ENCODE results near the gene RSRC1. TPM values are rescaled to one million over a fixed set of nuclear protein-coding genes. Genes with fewer than 3 reads are reported as not detected.

RSRC1 gene
- total RNA-seq, 1 experiment from 2014 or later: 35.8 TPM

DNA sequence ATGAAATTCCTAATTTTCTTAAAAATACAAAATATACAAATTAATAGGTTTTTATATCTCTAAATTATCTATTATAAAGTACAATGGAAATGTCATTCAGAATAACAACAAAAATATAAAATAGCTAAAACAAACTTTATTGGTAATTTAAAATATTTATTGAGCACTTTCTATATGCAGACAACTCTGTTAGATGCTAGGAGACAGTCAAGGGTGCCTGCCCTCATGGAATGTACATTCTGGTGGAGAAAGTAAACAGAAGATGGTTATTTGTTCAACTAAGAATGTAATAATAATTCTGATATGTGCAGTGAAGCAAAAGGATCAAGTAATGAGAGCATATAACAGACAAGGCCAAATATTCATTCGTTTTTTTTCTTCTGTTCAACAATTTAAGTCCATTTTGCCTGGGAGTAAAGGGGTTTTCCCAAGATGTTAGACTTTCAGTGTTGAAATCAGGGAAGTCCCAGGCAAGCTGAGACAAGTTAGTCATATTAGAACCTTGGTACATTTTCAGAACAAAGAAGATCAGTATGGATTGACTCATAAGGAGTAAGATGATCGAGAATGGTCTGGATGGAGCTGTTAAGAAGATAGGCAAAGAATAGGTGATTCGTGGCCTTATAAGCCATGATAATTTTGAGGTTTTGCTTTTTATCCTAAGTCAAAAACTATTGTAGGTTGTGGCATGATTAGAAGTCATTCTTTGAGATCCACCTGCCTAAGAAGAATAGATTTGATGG, 310.9 kb downstream of the RSRC1 start:
- DNase-seq (ENCODE audit: unreplicated experiment): peak; percentile 90
- intact Hi-C loops (cut with micrococcal nuclease): no loop called here
- Mint-ChIP-seq H3K27ac (ENCODE audit: low read depth, unreplicated experiment) (peak overlapping the region; percentile 90), H3K27me3 (ENCODE audit: insufficient read depth, unreplicated experiment) (no peaks in the 10 kb centered on the region), H3K36me3 (ENCODE audit: insufficient read depth, unreplicated experiment) (no peaks in the 10 kb centered on the region), H3K9me3 (ENCODE audit: unreplicated experiment) (peaks cover 7% of the 10 kb centered on the region), H3K4me3 (ENCODE audit: unreplicated experiment) (peak overlapping the region; percentile 60), H3K4me1 (ENCODE audit: insufficient read depth, unreplicated experiment) (peaks cover 17% of the 10 kb centered on the region)
- CTCF ChIA-PET: interaction anchor here (0.6 to 1.1 kb wide), 5 partner anchors 12 to 324 kb away, joined by 3 to 4 read pairs (median 3); no protein-coding TSS in a partner anchor
- BruUV-seq (replicated peaks): no TSS peak
- POLR2A ChIA-PET: interaction anchor here (0.6 to 1.2 kb wide), 7 partner anchors 33 to 800 kb away, joined by 3 to 4 read pairs (median 3); no protein-coding TSS in a partner anchor
- TF ChIP-seq, protein P1, sequence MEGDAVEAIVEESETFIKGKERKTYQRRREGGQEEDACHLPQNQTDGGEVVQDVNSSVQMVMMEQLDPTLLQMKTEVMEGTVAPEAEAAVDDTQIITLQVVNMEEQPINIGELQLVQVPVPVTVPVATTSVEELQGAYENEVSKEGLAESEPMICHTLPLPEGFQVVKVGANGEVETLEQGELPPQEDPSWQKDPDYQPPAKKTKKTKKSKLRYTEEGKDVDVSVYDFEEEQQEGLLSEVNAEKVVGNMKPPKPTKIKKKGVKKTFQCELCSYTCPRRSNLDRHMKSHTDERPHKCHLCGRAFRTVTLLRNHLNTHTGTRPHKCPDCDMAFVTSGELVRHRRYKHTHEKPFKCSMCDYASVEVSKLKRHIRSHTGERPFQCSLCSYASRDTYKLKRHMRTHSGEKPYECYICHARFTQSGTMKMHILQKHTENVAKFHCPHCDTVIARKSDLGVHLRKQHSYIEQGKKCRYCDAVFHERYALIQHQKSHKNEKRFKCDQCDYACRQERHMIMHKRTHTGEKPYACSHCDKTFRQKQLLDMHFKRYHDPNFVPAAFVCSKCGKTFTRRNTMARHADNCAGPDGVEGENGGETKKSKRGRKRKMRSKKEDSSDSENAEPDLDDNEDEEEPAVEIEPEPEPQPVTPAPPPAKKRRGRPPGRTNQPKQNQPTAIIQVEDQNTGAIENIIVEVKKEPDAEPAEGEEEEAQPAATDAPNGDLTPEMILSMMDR (IDR thresholded peaks at IDR 0.05; ENCODE audit: unreplicated experiment): no peak

DNA sequence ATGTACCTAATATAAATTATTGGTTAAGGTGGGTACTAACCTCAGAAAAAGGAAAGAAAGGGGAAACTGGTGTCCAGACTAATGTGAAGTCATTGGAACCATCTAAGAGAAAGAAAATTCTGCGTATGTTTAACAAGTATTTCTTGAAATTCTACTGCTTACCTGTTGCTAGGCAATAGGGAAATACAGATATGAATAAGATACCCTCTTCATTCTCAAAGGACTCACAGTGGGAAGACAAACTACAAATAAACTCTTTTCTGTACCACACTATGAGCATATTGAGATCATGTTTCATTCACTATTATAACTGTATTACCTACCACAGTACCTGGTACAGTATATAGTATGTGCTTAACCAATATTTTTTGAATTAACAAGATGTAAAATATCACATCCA, 320.6 kb downstream of the RSRC1 start:
- TF ChIP-seq, protein P1 (IDR thresholded peaks at IDR 0.05; ENCODE audit: unreplicated experiment): no peak
- POLR2A ChIA-PET: interaction anchor here (0.9 kb wide), 1 partner anchor 263 kb away, joined by 3 read pairs; no protein-coding TSS in a partner anchor
- no peaks in the 10 kb centered on the region for H3K36me3 Mint-ChIP-seq (ENCODE audit: insufficient read depth, unreplicated experiment)
- no peak overlapping the region for H3K4me3 Mint-ChIP-seq (ENCODE audit: unreplicated experiment)
- DNase-seq (ENCODE audit: unreplicated experiment): no peak
- BruUV-seq (replicated peaks): no TSS peak
- H3K27me3 Mint-ChIP-seq (ENCODE audit: insufficient read depth, unreplicated experiment): no peaks in the 10 kb centered on the region
- CTCF ChIA-PET: interaction anchor here (0.7 kb wide), 1 partner anchor 29 kb away, joined by 3 read pairs; no protein-coding TSS in a partner anchor
- no peak overlapping the region for H3K27ac Mint-ChIP-seq (ENCODE audit: low read depth, unreplicated experiment)
- H3K4me1 Mint-ChIP-seq (ENCODE audit: insufficient read depth, unreplicated experiment): no peaks in the 10 kb centered on the region
- intact Hi-C loops (cut with micrococcal nuclease): loop anchor here (5.0 to 10.0 kb wide), 4 partner anchors 102 to 666 kb away; partner anchors contain the start of gene RSRC1
- no peaks in the 10 kb centered on the region for H3K9me3 Mint-ChIP-seq (ENCODE audit: unreplicated experiment)

- ChIA-PET CTCF (interaction anchor here (0.6 kb wide), 1 partner anchor 807 kb away, joined by 5 read pairs; no protein-coding TSS in a partner anchor), POLR2A (no interaction called here)
- DNase-seq (ENCODE audit: unreplicated experiment): no peak
- intact Hi-C loops (cut with micrococcal nuclease): loop anchor here (5.0 to 10.0 kb wide), 4 partner anchors 101 to 666 kb away; partner anchors contain the start of gene RSRC1
- Mint-ChIP-seq H3K4me1 (ENCODE audit: insufficient read depth, unreplicated experiment) (no peaks in the 10 kb centered on the region), H3K4me3 (ENCODE audit: unreplicated experiment) (no peak overlapping the region), H3K27me3 (ENCODE audit: insufficient read depth, unreplicated experiment) (no peaks in the 10 kb centered on the region), H3K27ac (ENCODE audit: low read depth, unreplicated experiment) (no peak overlapping the region), H3K36me3 (ENCODE audit: insufficient read depth, unreplicated experiment) (no peaks in the 10 kb centered on the region), H3K9me3 (ENCODE audit: unreplicated experiment) (no peaks in the 10 kb centered on the region)
- TF ChIP-seq, protein P1 (IDR thresholded peaks at IDR 0.05; ENCODE audit: unreplicated experiment): no peak
- no TSS peak for BruUV-seq (replicated peaks)
Observed at GRCh38 chr3:158430968-158431367, 321.1 kb downstream of the RSRC1 start.

GRCh38 chr3:158431829-158432228, 321.9 kb downstream of the RSRC1 start:
- Mint-ChIP-seq H3K4me1 (ENCODE audit: insufficient read depth, unreplicated experiment) (no peaks in the 10 kb centered on the region), H3K9me3 (ENCODE audit: unreplicated experiment) (no peaks in the 10 kb centered on the region), H3K27ac (ENCODE audit: low read depth, unreplicated experiment) (no peak overlapping the region), H3K36me3 (ENCODE audit: insufficient read depth, unreplicated experiment) (no peaks in the 10 kb centered on the region), H3K27me3 (ENCODE audit: insufficient read depth, unreplicated experiment) (no peaks in the 10 kb centered on the region), H3K4me3 (ENCODE audit: unreplicated experiment) (no peak overlapping the region)
- no TSS peak for BruUV-seq (replicated peaks)
- TF ChIP-seq, protein P1 (IDR thresholded peaks at IDR 0.05; ENCODE audit: unreplicated experiment): no peak
- intact Hi-C loops (cut with micrococcal nuclease): loop anchor here (5.0 to 10.0 kb wide), 4 partner anchors 100 to 667 kb away; partner anchors contain the start of gene RSRC1
- no peak for DNase-seq (ENCODE audit: unreplicated experiment)
- ChIA-PET POLR2A (interaction anchor here (0.6 kb wide), 1 partner anchor 497 kb away, joined by 3 read pairs; no protein-coding TSS in a partner anchor), CTCF (interaction anchor here (6.4 kb wide), 1 partner anchor 826 kb away, joined by 69 read pairs; no protein-coding TSS in a partner anchor)
